ENCODE results near the gene KRTAP3-2.
"Not testable (repeated sequence)": the region's sequence is repeated elsewhere in the genome, so short reads cannot be mapped to it uniquely, and the experiment has no call there.

Gene KRTAP3-2

DNA sequence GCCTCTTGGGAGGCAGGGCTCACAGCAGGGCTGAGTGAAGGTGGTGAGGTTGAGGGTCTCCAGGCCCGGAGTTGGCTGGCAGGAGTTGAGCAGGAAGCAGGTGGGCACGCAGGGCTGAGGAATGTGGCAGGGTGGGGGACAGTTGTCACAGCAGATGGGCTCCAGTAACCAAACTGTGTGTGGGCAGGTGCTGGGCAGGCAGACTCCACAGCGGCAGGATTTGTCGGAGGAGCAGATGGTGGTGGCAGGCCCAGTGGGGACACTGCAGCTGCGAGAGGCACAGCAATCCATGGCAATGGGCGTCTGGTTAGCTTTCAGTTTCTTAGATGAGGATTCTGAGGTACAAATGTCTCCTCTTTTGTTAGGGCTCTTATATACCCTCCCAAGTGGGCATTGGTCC lies at the start of gene KRTAP3-2:
Gene KRTAP3-2, minus strand, starts transcription at position 344 of the 400 bp plus-strand sequence. Its CDS starts 53 bp downstream, at position 291.
- not testable (repeated sequence) for DNase-seq (ENCODE audit: low spot score)

DNA sequence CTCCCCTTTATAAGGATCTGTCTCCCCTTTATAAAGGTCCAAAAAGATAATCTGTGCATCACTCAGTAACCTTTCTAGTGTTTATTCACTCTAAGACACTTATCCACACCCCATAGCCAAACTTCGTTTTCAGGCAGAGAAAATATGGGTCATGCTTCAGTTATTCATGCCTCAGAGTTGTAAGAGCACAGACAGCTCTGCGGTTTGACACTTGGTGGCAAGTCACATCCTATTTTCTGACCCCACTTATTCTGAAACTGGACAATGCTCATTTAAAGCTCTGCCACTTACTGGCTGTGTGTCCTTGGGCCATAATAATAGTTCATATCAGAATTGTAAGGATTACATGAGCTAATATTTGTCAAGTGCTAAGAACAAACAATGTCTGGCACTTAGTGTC lies 49.4 kb upstream of the KRTAP3-2 start:
- DNase-seq (ENCODE audit: low spot score) = no peak

DNA sequence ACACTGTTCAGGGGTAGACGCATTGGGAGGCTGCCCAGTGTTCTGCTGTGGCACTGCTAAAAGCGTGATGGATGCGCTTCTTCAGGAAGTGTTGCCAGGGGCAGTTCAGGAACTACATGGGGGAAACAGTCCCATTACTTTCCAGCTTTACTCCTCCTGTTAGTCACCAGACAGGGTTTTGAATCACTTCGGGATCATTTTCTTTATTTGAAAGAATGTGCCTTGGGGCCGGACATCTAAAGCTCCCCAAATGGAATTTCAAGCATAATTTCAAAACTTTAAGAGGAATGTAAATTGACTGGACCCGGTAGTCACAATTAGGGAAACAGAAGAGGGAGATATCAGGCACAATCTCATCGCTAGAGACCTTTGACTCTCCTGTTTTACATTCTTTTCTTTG lies 48.7 kb upstream of the KRTAP3-2 start:
- no peak for DNase-seq (ENCODE audit: low spot score)

DNA sequence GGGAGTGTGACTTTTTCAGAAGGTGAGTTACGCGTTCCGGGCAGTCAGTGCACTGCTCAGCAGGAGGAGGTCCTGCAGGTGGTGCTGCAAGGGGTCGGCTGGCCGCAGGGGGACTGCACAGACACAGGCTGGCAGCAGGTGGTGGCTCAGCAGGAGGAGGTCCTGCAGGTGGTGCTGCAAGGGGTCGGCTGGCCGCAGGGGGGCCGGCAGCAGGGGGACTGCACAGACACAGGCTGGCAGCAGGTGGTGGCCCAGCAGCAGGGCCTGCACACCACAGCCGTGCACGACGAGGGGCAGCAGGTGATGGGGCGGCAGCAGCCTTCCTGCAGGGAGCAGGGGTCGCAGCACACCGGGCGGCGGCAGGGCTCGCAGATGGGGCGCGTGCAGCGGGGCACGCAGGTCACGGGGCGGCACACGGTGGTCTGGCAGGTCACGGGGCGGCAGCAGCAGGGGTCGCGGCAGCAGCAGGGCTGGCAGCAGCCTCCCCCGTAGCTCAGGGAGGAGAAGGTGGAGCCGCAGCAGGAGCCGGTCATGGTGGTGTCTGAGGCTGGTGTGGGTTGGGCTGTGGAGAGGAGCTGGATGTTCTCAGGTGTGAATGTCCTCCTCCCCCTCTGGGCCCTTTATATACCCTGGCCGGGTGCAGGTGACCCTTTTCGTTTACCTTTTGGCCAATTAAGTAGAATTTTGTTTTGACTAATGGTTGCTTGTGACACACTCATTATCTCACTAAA lies 47.2 kb upstream of the KRTAP3-2 start, which contains the start of gene KRTAP2-1:
Gene KRTAP2-1, minus strand, starts transcription at position 582 of the 731 bp plus-strand sequence. Its CDS starts 49 bp downstream, at position 533.
- DNase-seq (ENCODE audit: low spot score) = not testable (repeated sequence)

DNA sequence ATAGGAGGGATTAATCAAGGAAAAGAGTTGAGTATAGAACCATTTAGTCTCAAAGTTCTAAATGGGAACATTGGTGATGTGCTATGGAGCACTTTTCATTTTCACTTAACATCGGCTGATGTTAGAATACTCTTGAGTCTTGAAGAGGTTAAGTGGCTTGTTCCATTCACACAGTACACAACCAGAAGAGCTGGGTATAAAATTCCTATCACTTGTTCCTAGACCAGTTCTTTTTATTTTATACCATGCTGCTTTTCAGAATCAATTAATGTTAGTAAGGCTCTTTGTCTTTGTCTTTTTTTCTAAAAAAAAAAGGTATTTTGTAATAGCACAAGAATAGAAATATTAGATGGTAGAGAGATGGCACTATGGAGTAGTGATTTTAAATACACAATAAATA lies 43.2 kb upstream of the KRTAP3-2 start:
- no peak for DNase-seq (ENCODE audit: low spot score)

DNA sequence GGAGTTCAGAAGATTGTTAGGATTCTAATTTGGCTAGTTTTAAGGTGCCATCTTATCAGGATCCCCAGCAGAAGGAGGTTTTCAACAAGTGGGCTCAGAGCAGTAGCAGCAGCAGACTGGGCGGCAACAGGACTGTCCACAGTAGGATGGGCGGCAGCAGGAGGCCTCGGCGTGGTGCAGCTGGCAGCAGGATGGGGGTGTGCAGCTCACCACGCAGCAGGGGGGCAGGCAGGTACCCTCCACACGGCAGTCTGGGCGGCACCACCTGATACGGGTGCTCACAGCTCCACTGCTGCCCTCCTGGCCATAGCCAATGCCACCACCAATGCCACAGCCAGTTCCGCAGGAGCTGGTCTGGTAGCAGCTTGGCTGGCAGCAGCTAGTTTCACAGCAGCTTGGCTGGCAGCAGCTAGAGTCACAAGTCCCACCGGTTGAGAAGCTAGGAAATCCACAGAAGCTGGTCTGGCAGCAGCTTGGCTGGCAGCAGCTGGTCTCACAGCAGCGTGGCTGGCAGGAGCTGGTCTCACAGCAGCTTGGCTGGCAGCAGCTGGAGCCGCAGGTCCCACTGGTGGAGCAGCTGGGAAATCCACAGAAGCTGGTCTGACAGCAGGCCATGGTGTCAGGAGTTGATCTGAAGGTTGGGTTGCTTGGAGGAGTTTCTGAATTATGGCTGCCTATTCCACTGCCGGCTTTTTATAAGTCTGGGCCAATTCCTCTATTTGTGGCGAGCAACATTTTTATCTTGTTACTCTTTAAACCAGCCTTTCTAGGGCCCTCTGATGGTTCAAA lies 41.3 kb upstream of the KRTAP3-2 start, which contains the start of gene KRTAP1-1:
Gene KRTAP1-1, minus strand, starts transcription at position 668 of the 789 bp plus-strand sequence. Its CDS starts 53 bp downstream, at position 615.
- DNase-seq (ENCODE audit: low spot score) = not testable (repeated sequence)

DNA sequence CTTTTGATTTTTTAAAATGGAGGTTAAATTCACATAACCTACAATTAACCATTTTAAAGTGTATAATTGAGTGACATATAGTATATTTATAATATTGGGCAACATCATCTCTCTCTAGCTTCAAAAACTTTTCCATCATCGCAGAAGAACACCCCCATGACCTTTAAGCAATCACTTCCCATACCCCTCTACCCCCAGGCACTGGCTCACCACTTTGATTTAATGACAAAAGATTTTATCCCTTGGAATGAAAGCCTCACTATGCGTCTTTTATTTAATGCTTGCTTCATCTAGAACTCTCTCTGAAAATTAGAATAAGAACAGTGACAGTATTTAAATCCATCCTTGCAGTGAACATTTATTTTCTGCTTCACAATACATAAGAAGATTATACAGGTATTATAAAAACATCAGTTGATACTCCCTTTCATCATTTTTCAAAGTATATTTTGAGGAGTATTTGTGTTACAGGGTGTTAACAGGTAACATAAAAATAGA lies 38.2 kb upstream of the KRTAP3-2 start:
- DNase-seq (ENCODE audit: low spot score) = no peak

DNA sequence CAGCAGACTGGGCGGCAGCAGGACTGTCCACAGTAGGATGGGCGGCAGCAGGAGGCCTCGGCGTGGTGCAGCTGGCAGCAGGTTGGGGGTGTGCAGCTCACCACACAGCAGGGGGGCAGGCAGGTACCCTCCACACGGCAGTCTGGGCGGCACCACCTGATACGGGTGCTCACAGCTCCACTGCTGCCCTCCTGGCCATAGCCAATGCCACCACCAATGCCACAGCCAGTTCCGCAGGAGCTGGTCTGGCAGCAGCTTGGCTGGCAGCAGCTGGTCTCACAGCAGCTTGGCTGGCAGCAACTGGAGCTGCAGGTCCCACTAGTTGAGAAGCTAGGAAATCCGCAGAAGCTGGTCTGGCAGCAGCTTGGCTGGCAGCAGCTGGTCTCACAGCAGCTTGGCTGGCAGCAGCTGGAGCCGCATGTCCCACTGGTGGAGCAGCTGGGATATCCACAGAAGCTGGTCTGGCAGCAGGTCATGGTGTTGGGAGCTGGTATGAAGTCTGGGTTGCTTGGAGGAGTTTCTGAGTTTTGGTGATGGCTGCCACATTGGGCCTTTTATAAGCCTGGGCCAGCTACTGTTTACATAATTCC lies 34.7 kb upstream of the KRTAP3-2 start, which contains the start of gene KRTAP1-3:
Gene KRTAP1-3, minus strand, starts transcription at position 529 of the 590 bp plus-strand sequence. Its CDS starts 53 bp downstream, at position 476.
- not testable (repeated sequence) for DNase-seq (ENCODE audit: low spot score)

DNA sequence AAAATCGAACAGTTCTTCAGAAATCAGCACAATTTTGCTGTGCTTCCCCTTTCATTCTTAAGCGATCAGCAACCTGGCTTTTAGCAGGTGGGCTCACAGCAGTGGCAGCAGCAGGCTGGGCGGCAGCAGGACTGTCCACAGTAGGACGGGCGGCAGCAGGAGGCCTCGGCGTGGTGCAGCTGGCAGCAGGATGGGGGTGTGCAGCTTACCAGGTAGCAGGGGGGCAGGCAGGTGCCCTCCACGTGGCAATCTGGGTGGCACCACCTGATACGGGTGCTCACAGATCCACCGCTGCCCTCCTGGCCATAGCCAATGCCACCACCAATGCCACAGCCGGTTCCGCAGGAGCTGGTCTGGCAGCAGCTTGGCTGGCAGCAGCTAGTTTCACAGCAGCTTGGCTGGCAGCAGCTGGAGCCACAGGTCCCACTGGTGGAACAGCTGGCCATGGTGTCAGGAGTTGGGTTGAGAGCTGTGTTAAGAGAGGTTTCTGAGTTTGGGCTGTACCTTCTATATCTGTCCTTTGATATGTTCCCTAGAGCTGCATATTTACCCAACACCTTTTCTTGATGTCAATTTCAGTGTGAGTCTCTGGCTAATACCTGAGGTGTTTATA lies 30.0 kb upstream of the KRTAP3-2 start, which contains the start of gene KRTAP1-4:
Gene KRTAP1-4, minus strand, starts transcription at position 563 of the 613 bp plus-strand sequence. Its CDS starts 117 bp downstream, at position 446.
- no peak for DNase-seq (ENCODE audit: low spot score)

DNA sequence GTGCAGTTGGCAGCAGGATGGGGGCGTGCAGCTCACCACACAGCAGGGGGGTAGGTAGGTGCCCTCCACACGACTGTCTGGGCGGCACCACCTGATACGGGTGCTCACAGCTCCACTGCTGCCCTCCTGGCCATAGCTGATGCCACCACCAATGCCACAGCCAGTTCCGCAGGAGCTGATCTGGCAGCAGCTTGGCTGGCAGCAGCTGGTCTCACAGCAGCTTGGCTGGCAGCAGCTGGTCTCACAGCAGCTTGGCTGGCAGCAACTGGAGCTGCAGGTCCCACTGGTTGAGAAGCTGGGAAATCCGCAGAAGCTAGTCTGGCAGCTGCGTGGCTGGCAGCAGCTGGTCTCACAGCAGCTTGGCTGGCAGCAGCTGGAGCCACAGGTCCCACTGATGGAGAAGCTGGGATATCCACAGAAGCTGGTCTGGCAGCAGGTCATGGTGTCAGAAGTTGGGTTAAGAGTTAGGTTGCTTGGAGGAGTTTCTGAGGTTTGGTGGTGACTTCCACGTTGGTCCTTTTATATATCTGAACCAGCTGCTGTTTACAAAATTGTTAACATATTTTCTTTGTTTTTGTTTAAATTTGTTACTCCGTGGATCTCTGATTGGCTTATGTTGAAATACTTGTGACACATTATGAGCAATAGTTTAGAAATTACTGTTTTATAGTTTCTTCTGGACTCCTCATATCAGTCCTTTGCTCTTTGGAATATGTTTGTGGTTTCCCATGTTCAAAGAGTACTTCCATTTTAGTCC lies 27.2 kb upstream of the KRTAP3-2 start, which contains the start of gene KRTAP1-5:
Gene KRTAP1-5, minus strand, starts transcription at position 494 of the 757 bp plus-strand sequence. Its CDS starts 53 bp downstream, at position 441.
- no peak for DNase-seq (ENCODE audit: low spot score)

DNA sequence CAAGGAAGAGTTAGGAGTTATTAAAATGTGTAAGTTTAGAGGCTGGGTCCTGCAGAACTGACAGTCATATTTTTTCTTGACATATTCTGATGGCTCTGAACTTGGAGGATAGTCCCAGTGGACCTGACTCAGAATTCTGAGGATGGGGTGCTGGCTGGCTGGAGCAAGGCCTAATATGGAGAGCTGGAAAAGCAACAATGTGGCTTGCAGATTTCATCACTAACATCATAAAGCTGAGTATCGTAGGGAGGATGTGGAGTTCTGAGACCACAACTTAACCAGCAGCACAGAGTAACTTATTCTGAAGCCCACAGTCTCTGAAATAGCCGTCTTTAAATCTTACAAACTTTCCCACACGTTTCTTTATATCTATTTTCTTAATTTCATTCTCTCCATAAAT lies 25.0 kb upstream of the KRTAP3-2 start:
- no peak for DNase-seq (ENCODE audit: low spot score)

DNA sequence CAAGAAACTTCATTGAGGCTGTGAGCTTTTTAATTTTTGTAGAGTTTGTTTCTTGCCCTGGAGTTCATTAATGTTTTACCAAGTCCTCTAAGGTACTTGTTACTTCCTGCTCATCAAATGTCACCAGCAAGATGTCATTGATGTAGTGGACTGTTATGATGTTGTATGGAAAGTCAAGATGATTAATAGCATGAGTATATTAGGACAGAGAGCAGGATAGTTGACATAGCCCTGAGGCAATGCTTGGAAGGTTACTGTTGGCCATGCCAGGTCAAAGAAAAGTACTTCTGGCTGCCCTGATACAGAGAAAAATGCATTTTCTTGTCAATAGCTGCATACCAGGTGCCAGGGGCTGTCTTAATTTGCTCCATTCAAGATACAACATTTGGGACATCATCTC lies 20.6 kb upstream of the KRTAP3-2 start:
- DNase-seq (ENCODE audit: low spot score) = no peak

DNA sequence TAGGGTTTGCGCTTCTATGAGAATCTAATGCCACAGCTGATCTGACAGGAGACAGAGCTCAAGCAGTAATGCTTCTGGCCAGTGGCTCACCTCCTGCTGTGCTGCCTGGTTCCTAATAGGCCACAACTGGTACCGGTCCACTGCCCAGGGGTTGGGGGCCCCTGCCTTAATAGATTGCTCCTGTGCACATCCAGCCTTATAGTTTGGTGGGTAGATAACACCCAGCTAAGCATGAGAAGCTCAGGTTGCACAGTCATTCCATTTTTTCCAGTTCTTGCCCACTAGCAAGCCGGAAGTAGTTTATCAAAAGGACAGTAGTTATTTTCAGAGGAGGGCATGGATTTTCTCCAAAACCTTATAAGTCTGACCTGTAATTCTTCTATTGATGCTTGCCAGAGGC lies 19.7 kb upstream of the KRTAP3-2 start:
- no peak for DNase-seq (ENCODE audit: low spot score)

DNA sequence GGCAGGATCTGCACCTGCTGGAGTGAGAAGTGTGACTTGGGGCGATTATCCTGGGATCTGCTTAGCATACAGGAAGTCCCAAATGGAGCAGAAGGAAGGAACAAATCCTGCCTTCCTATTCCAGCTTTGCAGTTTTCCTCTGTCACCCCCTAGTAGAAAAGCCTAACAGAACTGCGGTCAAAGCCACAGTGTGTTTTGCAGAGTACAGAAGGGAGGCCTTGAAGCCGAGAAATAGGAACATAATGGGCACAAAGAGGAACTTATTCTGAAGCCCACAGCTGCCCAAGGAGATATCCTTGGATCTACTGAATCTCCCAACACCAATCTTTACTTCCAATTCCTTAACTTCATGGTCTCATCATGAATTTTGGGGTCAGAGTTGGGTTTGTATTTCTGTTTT lies 18.8 kb upstream of the KRTAP3-2 start:
- no peak for DNase-seq (ENCODE audit: low spot score)

DNA sequence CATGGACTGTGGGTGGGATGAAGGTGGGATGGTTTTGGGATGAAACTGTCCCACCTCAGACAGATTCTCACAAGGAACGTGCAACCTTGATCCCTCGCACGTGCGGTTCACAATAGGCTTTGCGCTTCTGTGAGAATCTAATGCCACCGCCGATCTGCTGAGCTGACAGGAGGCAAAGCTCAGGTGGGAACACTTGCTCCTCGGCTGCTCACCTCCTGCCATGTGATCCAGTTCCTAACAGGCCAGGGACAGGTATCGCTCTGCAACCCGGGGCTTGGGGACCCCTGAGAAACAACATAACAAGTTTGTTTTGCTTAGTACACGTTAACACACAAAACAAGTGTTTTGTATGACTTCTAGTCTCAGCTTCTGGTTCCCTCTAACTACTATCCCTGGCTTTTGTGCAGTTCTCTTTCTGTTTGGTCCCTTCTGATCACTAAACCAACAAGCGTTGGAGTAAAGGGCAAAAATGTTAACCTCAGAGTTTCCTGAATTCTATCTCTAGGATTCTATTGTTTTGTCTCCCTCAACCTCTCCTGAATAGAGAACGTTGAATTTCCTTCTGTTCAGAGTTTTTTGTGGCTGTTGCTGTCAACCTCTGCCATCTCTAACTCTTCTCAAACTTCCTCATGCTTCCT lies 17.0 kb upstream of the KRTAP3-2 start:
- no peak for DNase-seq (ENCODE audit: low spot score)

DNA sequence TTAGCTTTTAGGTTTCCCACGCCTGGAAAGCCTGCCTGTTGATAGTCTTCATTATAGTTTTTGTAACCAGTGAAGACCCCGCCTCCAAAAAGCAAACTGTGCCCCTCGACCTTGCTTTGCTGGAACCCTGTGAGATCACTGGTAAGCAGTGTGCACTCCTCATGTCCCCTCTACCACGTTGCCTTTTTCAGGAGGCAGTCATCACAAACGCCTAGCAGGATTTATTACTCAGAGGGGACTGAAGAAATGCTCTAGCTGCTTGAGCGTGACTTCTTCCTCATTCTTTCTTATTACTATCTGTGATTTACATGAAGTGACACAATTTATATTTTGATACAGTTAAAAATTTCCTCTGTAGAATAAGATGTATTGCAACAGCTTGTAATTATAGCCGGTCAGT lies 15.7 kb upstream of the KRTAP3-2 start:
- no peak for DNase-seq (ENCODE audit: low spot score)

DNA sequence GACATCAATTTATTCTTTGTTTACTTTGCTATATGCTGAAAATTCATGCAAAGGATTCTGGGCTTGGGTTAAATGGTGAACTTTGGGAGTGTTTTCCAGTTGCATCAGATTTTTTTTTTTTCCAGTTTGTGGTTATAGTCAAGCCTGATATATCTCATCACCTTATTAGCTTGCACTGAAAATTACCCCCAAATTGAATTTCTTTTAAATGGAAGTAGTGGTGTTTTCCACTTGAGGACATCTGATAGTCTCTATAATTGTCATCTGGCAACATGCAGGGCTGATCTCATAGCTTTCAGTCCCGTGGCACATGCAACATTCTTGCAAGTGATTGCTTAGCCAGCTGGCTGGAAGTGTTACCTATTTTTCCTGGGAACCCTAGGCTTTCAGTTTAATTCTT lies 13.9 kb upstream of the KRTAP3-2 start:
- DNase-seq (ENCODE audit: low spot score) = no peak

DNA sequence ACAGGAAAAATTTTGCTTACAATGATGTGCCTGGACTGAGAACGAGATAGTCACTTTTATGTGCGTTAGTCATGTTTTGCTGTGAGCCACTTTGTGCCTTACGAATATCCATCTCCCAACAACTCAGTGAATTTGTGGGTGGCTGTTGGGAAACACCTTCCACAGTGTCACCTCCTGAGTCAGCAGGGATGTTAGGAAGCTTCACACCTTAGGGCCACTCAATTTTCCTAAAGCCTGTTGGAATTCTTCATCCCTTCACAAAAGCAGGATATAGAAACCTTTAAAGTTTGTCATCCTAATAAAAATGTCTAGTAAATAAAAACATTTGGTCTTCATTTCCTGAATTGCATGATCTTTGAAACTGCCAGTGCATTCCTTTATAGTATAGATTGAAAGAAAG lies 13.5 kb upstream of the KRTAP3-2 start:
- no peak for DNase-seq (ENCODE audit: low spot score)

DNA sequence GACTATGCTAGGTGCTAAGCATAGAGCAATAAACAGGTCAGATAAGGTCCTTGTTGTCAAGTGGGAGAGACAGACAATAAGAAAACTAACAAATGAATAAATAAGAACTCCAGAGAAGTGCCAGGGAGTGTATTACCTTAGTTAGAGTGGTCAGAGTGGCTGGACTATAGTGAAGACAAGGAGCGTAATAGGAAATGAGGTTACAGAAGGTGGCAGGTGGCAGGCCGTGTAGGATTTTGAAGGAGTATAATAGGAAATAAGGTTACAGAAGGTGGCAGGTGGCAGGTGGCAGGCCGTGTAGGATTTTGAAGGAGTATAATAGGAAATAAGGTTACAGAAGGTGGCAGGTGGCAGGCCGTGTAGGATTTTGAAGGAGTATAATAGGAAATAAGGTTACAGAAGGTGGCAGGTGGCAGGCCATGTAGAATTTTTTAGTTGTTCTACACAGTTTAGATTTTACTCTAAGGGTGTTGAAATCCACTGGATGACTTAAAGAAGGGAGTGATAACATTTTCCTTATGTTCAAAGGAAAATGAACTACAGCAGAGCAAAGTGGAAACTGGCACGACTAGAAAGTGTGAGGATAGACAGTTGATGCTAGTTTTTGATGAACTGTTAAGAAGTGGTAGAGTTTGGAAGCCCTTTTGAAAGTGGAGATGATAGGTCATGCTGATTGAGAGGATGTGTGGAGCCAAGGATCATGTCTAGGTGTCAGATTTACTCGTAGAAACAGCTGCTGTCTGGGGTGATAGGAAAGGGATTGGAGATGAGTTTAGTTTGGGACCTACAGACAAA lies 12.8 kb upstream of the KRTAP3-2 start:
- DNase-seq (ENCODE audit: low spot score) = no peak
